ENCODE measurements around the gene CELA3B.

The CELA3B gene

GRCh38 chr1:21933397-21934248 is 43.2 kb upstream of the CELA3B start:
- no peak for TF ChIP-seq CTCF (IDR thresholded peaks at IDR 0.05; ENCODE audit: low read depth, low read length, missing control alignments)
- DNase-seq (ENCODE audit: extremely low read depth, low read depth), result no peak
- no peak overlapping the region for H3K4me3 ChIP-seq (replicated peaks; ENCODE audit: low read depth, low read length)

GRCh38 chr1:21935393-21935804 is 41.4 kb upstream of the CELA3B start:
- no peak for TF ChIP-seq CTCF (IDR thresholded peaks at IDR 0.05; ENCODE audit: low read depth, low read length, missing control alignments)
- peak overlapping the region; percentile 66 for H3K4me3 ChIP-seq (replicated peaks; ENCODE audit: low read depth, low read length)
- DNase-seq (ENCODE audit: extremely low read depth, low read depth), result no peak

GRCh38 chr1:21935891-21936365 is 40.9 kb upstream of the CELA3B start:
- DNase-seq (ENCODE audit: extremely low read depth, low read depth), result no peak
- TF ChIP-seq CTCF (IDR thresholded peaks at IDR 0.05; ENCODE audit: low read depth, low read length, missing control alignments), result no peak
- peak overlapping the region; percentile 66 for H3K4me3 ChIP-seq (replicated peaks; ENCODE audit: low read depth, low read length)

- no peak for TF ChIP-seq CTCF (IDR thresholded peaks at IDR 0.05; ENCODE audit: low read depth, low read length, missing control alignments)
- DNase-seq (ENCODE audit: extremely low read depth, low read depth), result no peak
- H3K4me3 ChIP-seq (replicated peaks; ENCODE audit: low read depth, low read length), result peak overlapping the region; percentile 66
Measured at GRCh38 chr1:21936366-21937031, 40.3 kb upstream of the CELA3B start.

GRCh38 chr1:21937034-21937371 is 39.8 kb upstream of the CELA3B start, which contains the start of gene HSPG2:
Gene HSPG2, minus strand, starts transcription at chr1:21937310. Its CDS starts 93 bp downstream, at chr1:21937217.
- peak within 1 kb of the TSS; percentile 66 for H3K4me3 ChIP-seq (replicated peaks; ENCODE audit: low read depth, low read length)
- TF ChIP-seq CTCF (IDR thresholded peaks at IDR 0.05; ENCODE audit: low read depth, low read length, missing control alignments), result no peak
- no peak for DNase-seq (ENCODE audit: extremely low read depth, low read depth)

GRCh38 chr1:21937372-21938121 is 39.3 kb upstream of the CELA3B start:
- DNase-seq (ENCODE audit: extremely low read depth, low read depth), result no peak
- TF ChIP-seq CTCF (IDR thresholded peaks at IDR 0.05; ENCODE audit: low read depth, low read length, missing control alignments), result no peak
- H3K4me3 ChIP-seq (replicated peaks; ENCODE audit: low read depth, low read length), result peak overlapping the region; percentile 32
